ENCODE results near the gene FARP2. TPM values are rescaled to one million over a fixed set of nuclear protein-coding genes. Genes with fewer than 3 reads are reported as not detected.

The FARP2 gene
- total and polyA plus RNA-seq, 2 of the 4 experiments (the other 2 are of a cell fraction): 17.1 to 30.8 TPM

DNA sequence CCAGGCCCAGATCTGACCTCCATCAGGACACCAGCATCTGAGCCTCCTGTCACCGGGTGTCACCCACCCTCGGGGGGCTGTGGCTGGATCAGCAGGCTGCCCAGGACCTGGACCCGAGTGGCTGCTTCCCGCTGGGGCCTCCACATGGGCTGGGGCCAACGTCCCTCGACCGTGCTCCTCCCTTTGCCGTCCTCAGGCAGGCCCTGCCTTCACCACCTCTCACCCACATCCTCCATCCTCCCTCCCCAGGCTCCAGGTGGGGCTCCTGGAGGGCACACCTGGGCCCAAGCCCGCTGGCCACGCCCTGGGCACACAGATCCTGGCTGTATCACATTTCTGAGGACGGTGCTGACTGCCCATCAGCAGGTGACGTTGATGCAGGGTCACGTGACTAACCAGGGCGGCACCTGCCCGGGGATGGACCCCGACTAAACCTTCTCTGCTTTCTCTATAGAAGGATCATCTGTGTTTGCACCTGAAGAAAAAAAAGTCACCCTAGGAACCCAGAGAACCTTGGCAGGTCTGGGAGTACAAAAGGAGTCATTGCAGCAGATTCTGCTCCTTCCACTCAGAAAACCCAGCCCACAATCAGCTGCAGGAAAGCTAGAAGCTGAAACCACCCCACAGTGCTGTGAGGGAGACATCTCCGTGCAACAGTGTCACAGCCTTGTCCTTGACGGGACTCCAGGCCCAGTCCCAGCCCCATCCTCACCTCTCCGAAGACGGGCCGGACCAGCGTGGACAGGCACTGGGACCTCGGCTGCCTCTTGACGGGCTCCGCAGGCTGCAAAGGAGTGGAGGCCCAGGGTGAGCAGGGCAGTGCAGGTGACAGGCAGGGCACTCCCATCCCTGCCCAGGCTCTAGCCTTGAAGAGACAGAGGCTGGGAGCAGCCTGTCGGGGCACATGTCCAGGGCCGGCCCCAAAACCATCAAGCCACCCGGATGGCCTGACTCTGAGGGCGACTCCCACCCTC, 141.1 kb downstream of the FARP2 start:
- Histone ChIP-seq H2BK120ac (ENCODE audit: low read depth, low read length) (no peak overlapping the region), H3K36me3 (ENCODE audit: control insufficient read depth, insufficient read depth, low read length) (peaks cover 72% of the 10 kb centered on the region), H3K27me3 (ENCODE audit: control insufficient read depth, insufficient read depth, low read length) (no peaks in the 10 kb centered on the region), H4K20me1 (ENCODE audit: insufficient read depth, low read length) (peaks cover 34% of the 10 kb centered on the region), H4K91ac (ENCODE audit: insufficient read depth, low read depth, low read length) (no peak overlapping the region), H3K23ac (ENCODE audit: low read depth, low read length) (no peak overlapping the region), H3K14ac (replicated peaks; ENCODE audit: low read depth, low read length) (no peak overlapping the region), H2AK5ac (ENCODE audit: low read depth, low read length) (no peak overlapping the region), H3K9me1 (ENCODE audit: insufficient read depth, low read length) (0 out of 2 replicates have a peak, but pooled peaks cover 5% of the 10 kb centered on the region), H3K9ac (ENCODE audit: low read depth, low read length) (no peak overlapping the region), H4K5ac (ENCODE audit: low read depth, low read length) (no peak overlapping the region), H3K4ac (ENCODE audit: low read depth, low read length) (no peak overlapping the region), H2AK9ac (replicated peaks; ENCODE audit: low read depth, low read length, poor library complexity) (no peak overlapping the region), H3K9me3 (ENCODE audit: control insufficient read depth, insufficient read depth, low read length) (no peaks in the 10 kb centered on the region), H3K27ac (ENCODE audit: insufficient read depth, low read length) (no peak overlapping the region), H3K4me2 (ENCODE audit: low read depth, low read length) (no peak overlapping the region), H3K4me1 (ENCODE audit: control insufficient read depth, insufficient read depth, low read length) (no peaks in the 10 kb centered on the region), H3K56ac (ENCODE audit: extremely low read depth, insufficient read depth, low read length) (no peak overlapping the region), H2AFZ (replicated peaks; ENCODE audit: low read length, poor library complexity) (no peak overlapping the region), H2BK5ac (ENCODE audit: low read depth, low read length, poor library complexity, severe bottlenecking) (no peak overlapping the region), H3K18ac (ENCODE audit: low read depth, low read length) (no peak overlapping the region), H4K8ac (ENCODE audit: low read depth in 2 of 2, low read length in 2 of 2) (no peak overlapping the region), H3K79me1 (ENCODE audit: low read depth in 1 of 2, low read length in 2 of 2) (peaks cover 10 to 50% of the 10 kb centered on the region in 2 experiments), H3K4me3 (ENCODE audit: insufficient read depth, low read depth, low read length) (no peak overlapping the region), H2BK20ac (ENCODE audit: low read depth, low read length) (no peak overlapping the region), H2BK15ac (ENCODE audit: low read depth, low read length) (no peak overlapping the region)
- in situ Hi-C loops (cut with MboI; ENCODE audit: low sequenced_read_pairs): no loop called here
- ChIA-PET CTCF (no interaction called here), POLR2A (ENCODE audit: unreplicated experiment) (no interaction called here)
- no TSS peak for BruUV-seq (replicated peaks)
- 96% methylated on average over 12 of the region's 29 CpGs; no CpG with 5 or more reads in 1 of the 2 experiments for whole genome bisulfite sequencing, 2 experiments (ENCODE audit: extremely low coverage in 2 of 2, insufficient read length in 1 of 2)
- DNase-seq: no peak
- ATAC-seq (ENCODE audit: low read depth): no peak
- dilution Hi-C loops (cut with HindIII; ENCODE audit: low sequenced_read_pairs, unreplicated experiment): no loop called here
- no peak for TF ChIP-seq RFX5 (IDR thresholded peaks at IDR 0.05; ENCODE audit: low read depth, low read length)
- no peak for TF ChIP-seq BHLHE40 (IDR thresholded peaks at IDR 0.05; ENCODE audit: low read depth, low read length)
- TF ChIP-seq, protein P1, sequence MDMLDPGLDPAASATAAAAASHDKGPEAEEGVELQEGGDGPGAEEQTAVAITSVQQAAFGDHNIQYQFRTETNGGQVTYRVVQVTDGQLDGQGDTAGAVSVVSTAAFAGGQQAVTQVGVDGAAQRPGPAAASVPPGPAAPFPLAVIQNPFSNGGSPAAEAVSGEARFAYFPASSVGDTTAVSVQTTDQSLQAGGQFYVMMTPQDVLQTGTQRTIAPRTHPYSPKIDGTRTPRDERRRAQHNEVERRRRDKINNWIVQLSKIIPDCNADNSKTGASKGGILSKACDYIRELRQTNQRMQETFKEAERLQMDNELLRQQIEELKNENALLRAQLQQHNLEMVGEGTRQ (IDR thresholded peaks at IDR 0.05; ENCODE audit: low read depth, low read length): no peak
- TF ChIP-seq POLR2A (IDR thresholded peaks at IDR 0.05; ENCODE audit: low read depth, low read length): no peak
- TF ChIP-seq MAFK (IDR thresholded peaks at IDR 0.05; ENCODE audit: low read depth, low read length): no peak
- TF ChIP-seq, protein P2, sequence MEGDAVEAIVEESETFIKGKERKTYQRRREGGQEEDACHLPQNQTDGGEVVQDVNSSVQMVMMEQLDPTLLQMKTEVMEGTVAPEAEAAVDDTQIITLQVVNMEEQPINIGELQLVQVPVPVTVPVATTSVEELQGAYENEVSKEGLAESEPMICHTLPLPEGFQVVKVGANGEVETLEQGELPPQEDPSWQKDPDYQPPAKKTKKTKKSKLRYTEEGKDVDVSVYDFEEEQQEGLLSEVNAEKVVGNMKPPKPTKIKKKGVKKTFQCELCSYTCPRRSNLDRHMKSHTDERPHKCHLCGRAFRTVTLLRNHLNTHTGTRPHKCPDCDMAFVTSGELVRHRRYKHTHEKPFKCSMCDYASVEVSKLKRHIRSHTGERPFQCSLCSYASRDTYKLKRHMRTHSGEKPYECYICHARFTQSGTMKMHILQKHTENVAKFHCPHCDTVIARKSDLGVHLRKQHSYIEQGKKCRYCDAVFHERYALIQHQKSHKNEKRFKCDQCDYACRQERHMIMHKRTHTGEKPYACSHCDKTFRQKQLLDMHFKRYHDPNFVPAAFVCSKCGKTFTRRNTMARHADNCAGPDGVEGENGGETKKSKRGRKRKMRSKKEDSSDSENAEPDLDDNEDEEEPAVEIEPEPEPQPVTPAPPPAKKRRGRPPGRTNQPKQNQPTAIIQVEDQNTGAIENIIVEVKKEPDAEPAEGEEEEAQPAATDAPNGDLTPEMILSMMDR (conservative IDR thresholded peaks at IDR 0.05; ENCODE audit: low read depth, low read length): no peak
- no peak for TF ChIP-seq NFE2L2 (IDR thresholded peaks at IDR 0.05; ENCODE audit: low read depth, low read length)
- TF ChIP-seq, protein P3, sequence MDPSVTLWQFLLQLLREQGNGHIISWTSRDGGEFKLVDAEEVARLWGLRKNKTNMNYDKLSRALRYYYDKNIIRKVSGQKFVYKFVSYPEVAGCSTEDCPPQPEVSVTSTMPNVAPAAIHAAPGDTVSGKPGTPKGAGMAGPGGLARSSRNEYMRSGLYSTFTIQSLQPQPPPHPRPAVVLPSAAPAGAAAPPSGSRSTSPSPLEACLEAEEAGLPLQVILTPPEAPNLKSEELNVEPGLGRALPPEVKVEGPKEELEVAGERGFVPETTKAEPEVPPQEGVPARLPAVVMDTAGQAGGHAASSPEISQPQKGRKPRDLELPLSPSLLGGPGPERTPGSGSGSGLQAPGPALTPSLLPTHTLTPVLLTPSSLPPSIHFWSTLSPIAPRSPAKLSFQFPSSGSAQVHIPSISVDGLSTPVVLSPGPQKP (IDR thresholded peaks at IDR 0.05; ENCODE audit: borderline replicate concordance, low read depth, low read length): no peak
- TF ChIP-seq MXI1 (IDR thresholded peaks at IDR 0.05; ENCODE audit: borderline replicate concordance, low read depth, low read length): no peak
- intact Hi-C loops (cut with micrococcal nuclease): no loop called here

Data from IMR-90 (cell line).